Measurements from ENCODE around the gene TACO1. TPM values are rescaled to one million over a fixed set of nuclear protein-coding genes. Genes with fewer than 3 reads are reported as not detected.

Gene TACO1
- total RNA-seq, 1 donor from 2014 or later = 6.2 TPM

GRCh38 chr17:63561819-63562218 lies 38.9 kb upstream of the TACO1 start:
- Histone ChIP-seq H3K27ac (no peak overlapping the region), H3K9me3 (no peaks in the 10 kb centered on the region), H3K36me3 (peaks cover 0 to 4% of the 10 kb centered on the region in 2 donors), H3K4me3 (no peak overlapping the region), H3K27me3 (no peaks in the 10 kb centered on the region), H3K4me1 (no peaks in the 10 kb centered on the region)
- DNase-seq (ENCODE audit: low spot score in 2 of 2) = no peak
- intact Hi-C loops (cut with DNase I) = no loop called here
- TF ChIP-seq CTCF (IDR thresholded peaks at IDR 0.05) = no peak

GRCh38 chr17:63563339-63563738 lies 37.4 kb upstream of the TACO1 start:
- DNase-seq (ENCODE audit: low spot score in 2 of 2) = no peak
- intact Hi-C loops (cut with DNase I) = no loop called here
- H3K4me3 ChIP-seq = no peak overlapping the region
- no peak for TF ChIP-seq CTCF (IDR thresholded peaks at IDR 0.05)
- no peaks in the 10 kb centered on the region for H3K27me3 ChIP-seq
- H3K9me3 ChIP-seq = no peaks in the 10 kb centered on the region
- H3K4me1 ChIP-seq = no peaks in the 10 kb centered on the region
- no peaks in the 10 kb centered on the region for H3K36me3 ChIP-seq
- no peak overlapping the region for H3K27ac ChIP-seq

DNA sequence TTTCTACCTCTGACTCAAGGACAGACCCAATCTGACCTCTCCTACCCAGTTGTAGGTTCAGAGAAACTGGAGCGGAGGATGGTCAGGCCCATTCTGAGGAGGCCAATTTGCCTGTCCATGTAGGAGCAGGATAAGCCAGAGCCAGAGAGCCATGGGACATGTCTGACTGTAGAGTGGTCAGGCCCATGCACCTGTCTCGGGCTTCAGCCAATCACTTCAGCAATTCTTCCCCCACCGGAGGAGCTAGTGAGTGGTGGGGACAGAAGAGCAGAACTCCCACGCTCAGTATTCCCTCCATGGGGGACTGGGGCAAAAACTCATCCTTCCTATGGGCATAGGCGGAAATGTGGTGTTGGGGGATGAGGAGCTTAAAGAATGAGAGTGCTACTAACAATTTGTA lies 36.1 kb upstream of the TACO1 start:
- no peak for TF ChIP-seq CTCF (IDR thresholded peaks at IDR 0.05)
- H3K36me3 ChIP-seq = no peaks in the 10 kb centered on the region
- no peak overlapping the region for H3K4me3 ChIP-seq
- H3K4me1 ChIP-seq = no peaks in the 10 kb centered on the region
- DNase-seq (ENCODE audit: low spot score in 2 of 2) = no peak
- no peaks in the 10 kb centered on the region for H3K27me3 ChIP-seq
- no peaks in the 10 kb centered on the region for H3K9me3 ChIP-seq
- intact Hi-C loops (cut with DNase I) = no loop called here
- H3K27ac ChIP-seq = no peak overlapping the region

DNA sequence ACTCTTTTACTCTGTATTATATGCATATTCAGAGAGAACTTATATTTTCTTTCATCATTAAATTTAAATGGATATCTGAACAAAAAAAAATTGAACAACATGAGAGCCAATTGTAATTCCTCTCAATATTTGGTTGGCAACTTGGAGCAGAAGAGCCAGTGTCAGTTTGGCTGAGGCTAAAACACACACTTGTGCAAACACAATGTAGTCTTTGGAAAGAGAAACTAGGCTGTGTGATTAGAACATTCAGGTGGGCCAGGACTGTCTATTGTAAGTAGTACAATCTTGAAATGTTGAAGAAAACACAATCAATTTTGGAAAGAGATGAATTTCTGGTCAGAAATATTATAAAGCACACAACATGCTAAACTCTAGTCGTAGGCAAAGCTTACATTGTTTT lies 33.5 kb upstream of the TACO1 start:
- no peak for DNase-seq (ENCODE audit: low spot score in 2 of 2)
- H3K36me3 ChIP-seq = no peaks in the 10 kb centered on the region
- no peaks in the 10 kb centered on the region for H3K27me3 ChIP-seq
- no peak overlapping the region for H3K27ac ChIP-seq
- H3K4me3 ChIP-seq = no peak overlapping the region
- H3K9me3 ChIP-seq = no peaks in the 10 kb centered on the region
- no peaks in the 10 kb centered on the region for H3K4me1 ChIP-seq
- no peak for TF ChIP-seq CTCF (IDR thresholded peaks at IDR 0.05)
- intact Hi-C loops (cut with DNase I) = no loop called here

GRCh38 chr17:63568563-63568962 lies 32.1 kb upstream of the TACO1 start:
- no peak overlapping the region for H3K4me3 ChIP-seq
- no peak for DNase-seq (ENCODE audit: low spot score in 2 of 2)
- H3K27ac ChIP-seq = no peak overlapping the region
- intact Hi-C loops (cut with DNase I) = no loop called here
- no peak for TF ChIP-seq CTCF (IDR thresholded peaks at IDR 0.05)
- H3K27me3 ChIP-seq = no peaks in the 10 kb centered on the region
- no peaks in the 10 kb centered on the region for H3K9me3 ChIP-seq
- H3K4me1 ChIP-seq = no peaks in the 10 kb centered on the region
- H3K36me3 ChIP-seq = no peaks in the 10 kb centered on the region

GRCh38 chr17:63571632-63572310 lies 28.9 kb upstream of the TACO1 start:
- Histone ChIP-seq H3K36me3 (no peaks in the 10 kb centered on the region), H3K4me1 (no peaks in the 10 kb centered on the region), H3K4me3 (no peak overlapping the region), H3K27me3 (no peaks in the 10 kb centered on the region), H3K9me3 (no peaks in the 10 kb centered on the region), H3K27ac (no peak overlapping the region)
- intact Hi-C loops (cut with DNase I) = no loop called here
- no peak for TF ChIP-seq CTCF (IDR thresholded peaks at IDR 0.05)
- no peak for DNase-seq (ENCODE audit: low spot score in 2 of 2)
